Loucy (cell line): Measurements from ENCODE around the gene DDB1.
A peak's percentile ranks its signal among the peaks of the same experiment; 100 is the strongest.

Source experiments
- CTCF ChIP-seq: fragments of 200-600 bp; sonication (generic); conservative IDR thresholded peaks from 2 replicates; pipeline ENCODE4 v1.5.1; 2014; ENCODE audit warnings: mild to moderate bottlenecking, antibody characterized with exemption, low read length
- EZH2phosphoT487 ChIP-seq: fragments of 200-600 bp; IDR thresholded peaks from 2 replicates; pipeline ENCODE4 v1.6.1; 2018; ENCODE audit warnings: antibody characterized with exemption, mild to moderate bottlenecking, moderate library complexity, borderline replicate concordance

GRCh38 chr11:61254403-61255025 is 78.4 kb downstream of the DDB1 start:
- TF ChIP-seq CTCF, result peak; percentile 83
- no peak for TF ChIP-seq EZH2phosphoT487
